PFSK-1 (cell line): ENCODE data around the gene ARHGEF7.

Source experiments
- FOXP2 ChIP-seq: optimal IDR thresholded peaks from 2 replicates; pipeline ENCODE3; 2011; ENCODE audit warnings: borderline replicate concordance, control low read depth, inconsistent platforms; ENCODE audit not compliant: insufficient read depth; ENCODE audit errors: extremely low read length, extremely low read depth
- POLR2AphosphoS5 ChIP-seq: IDR thresholded peaks from 2 replicates; pipeline ENCODE4 v1.6.1; 2012; ENCODE audit warnings: low read depth, mild to moderate bottlenecking, control low read depth, low read length, moderate library complexity
- REST ChIP-seq, 2 experiments: IDR thresholded peaks; 2 replicates each; pipeline versions ENCODE4 v1.6.1 to v1.8.0; 2011 to 2012; ENCODE audit warnings: low read depth in 2 of 2, low read length in 2 of 2, control low read depth in 1 of 2, inconsistent platforms in 1 of 2, mild to moderate bottlenecking in 1 of 2, moderate library complexity in 1 of 2; ENCODE audit not compliant: insufficient read depth in 1 of 2
- SIN3A ChIP-seq: IDR thresholded peaks from 2 replicates; pipeline ENCODE4 v1.6.1; 2012; ENCODE audit warnings: mild to moderate bottlenecking, low read length, moderate library complexity, borderline replicate concordance; ENCODE audit not compliant: insufficient read depth
- TAF1 ChIP-seq: IDR thresholded peaks from 2 replicates; pipeline ENCODE4 v1.6.1; 2012; ENCODE audit warnings: low read length, control low read depth, borderline replicate concordance; ENCODE audit not compliant: insufficient read depth

ARHGEF7 gene

DNA sequence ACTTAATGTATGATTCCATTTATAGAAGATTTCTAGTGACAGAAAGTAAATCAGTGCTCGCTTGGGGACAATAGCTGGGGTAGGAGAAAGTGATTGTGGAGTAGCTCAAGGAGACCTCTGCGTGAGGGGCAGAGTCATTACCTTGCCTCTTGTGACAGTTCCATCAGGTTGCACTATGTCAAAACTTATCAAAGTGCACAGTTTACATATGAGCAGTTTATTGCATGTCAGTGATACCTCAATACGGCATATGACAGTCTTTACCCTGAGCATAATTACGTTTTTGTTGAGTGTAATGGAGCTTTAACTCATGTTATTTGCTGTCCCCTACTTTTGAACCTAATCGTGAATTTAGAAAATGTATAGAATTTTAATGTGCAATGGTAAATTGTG lies 15.0 kb downstream of the ARHGEF7 start:
- TF ChIP-seq TAF1 (no peak), POLR2AphosphoS5 (no peak), REST (IDR thresholded peaks at IDR 0.05; ENCODE audit: insufficient read depth in 1 of 2, low read depth in 2 of 2, low read length in 2 of 2) (no peak), SIN3A (no peak), FOXP2 (no peak)

DNA sequence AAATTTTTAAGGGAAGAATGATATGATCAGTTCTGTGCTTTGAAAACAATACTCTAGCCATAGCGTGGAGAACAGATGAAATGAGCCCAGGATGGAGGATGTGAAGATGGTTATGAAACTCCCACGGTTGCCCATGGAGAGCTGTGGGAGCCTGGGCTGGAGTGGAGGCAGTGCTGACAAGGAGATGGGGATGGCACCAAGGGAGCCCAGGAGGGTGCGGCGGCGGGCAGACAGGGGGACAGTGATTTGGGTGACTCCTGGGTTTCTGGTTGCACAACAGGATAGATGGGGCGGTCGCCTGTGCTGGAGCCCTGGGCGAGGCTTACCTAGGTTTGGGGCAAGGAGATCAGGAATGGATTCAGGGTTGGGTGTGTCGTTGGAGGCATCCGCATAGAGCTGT lies 15.9 kb downstream of the ARHGEF7 start:
- TF ChIP-seq FOXP2 (no peak), TAF1 (no peak), REST (IDR thresholded peaks at IDR 0.05; ENCODE audit: insufficient read depth in 1 of 2, low read depth in 2 of 2, low read length in 2 of 2) (no peak)

GRCh38 chr13:111131611-111132010 lies 16.5 kb downstream of the ARHGEF7 start:
- TF ChIP-seq SIN3A = no peak
- no peak for TF ChIP-seq TAF1
- no peak for TF ChIP-seq POLR2AphosphoS5
- TF ChIP-seq FOXP2 = no peak
- TF ChIP-seq REST (IDR thresholded peaks at IDR 0.05; ENCODE audit: insufficient read depth in 1 of 2, low read depth in 2 of 2, low read length in 2 of 2) = no peak

DNA sequence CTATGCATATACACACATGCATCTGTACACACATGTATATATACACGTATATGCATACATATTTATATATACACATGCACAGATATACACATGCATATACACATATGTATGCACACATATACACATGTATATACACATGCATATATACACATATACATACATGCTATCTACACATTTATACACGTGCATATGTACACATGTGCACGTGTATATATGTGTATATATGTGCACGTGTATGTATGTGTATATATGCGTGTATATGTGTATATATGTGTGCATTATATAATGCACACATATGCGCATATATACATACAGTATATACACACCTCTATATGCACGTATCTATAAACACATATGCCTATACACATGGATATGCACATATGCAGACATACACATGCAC lies 17.8 kb downstream of the ARHGEF7 start:
- TF ChIP-seq POLR2AphosphoS5 (no peak), REST (IDR thresholded peaks at IDR 0.05; ENCODE audit: insufficient read depth in 1 of 2, low read depth in 2 of 2, low read length in 2 of 2) (no peak), SIN3A (no peak), FOXP2 (no peak), TAF1 (no peak)

GRCh38 chr13:111139452-111139851 lies 24.3 kb downstream of the ARHGEF7 start:
- no peak for TF ChIP-seq FOXP2
- TF ChIP-seq POLR2AphosphoS5 = no peak
- no peak for TF ChIP-seq REST (IDR thresholded peaks at IDR 0.05; ENCODE audit: insufficient read depth in 1 of 2, low read depth in 2 of 2, low read length in 2 of 2)
- TF ChIP-seq SIN3A = no peak
- no peak for TF ChIP-seq TAF1
